GM12891 (cell line): Measurements from ENCODE around the gene TMC6.
A peak's percentile ranks its signal among the peaks of the same experiment; 100 is the strongest.
"Not testable (repeated sequence)": the region's sequence is repeated elsewhere in the genome, so short reads cannot be mapped to it uniquely, and the experiment has no call there.

Source experiments
- DNase-seq: peaks from one replicate; pipeline ENCODE4 v3.0.0; 2011; ENCODE audit warnings: low spot score; ENCODE audit not compliant: insufficient read length
- FAIRE-seq: peaks from 2 replicates; lab custom pipeline; 2011; peaks lifted over from hg19 to GRCh38; lab: Jason Lieb, UNC
- PAX5 ChIP-seq: IDR thresholded peaks from 2 replicates; pipeline ENCODE4 v1.6.1; 2011; ENCODE audit warnings: low read length, moderate library complexity, mild to moderate bottlenecking; ENCODE audit not compliant: insufficient read depth, severe bottlenecking
- POLR2A ChIP-seq: IDR thresholded peaks from 2 replicates; pipeline ENCODE4 v1.6.1; 2011; ENCODE audit warnings: low read depth, low read length, control low read depth
- POLR2AphosphoS5 ChIP-seq: IDR thresholded peaks from 2 replicates; pipeline ENCODE4 v1.6.1; 2011; ENCODE audit warnings: low read depth, low read length, control low read depth
- POU2F2 ChIP-seq: IDR thresholded peaks from 2 replicates; pipeline ENCODE4 v1.6.1; 2011; ENCODE audit warnings: low read depth, mild to moderate bottlenecking, control low read depth, low read length, moderate library complexity
- SPI1 ChIP-seq: IDR thresholded peaks from 2 replicates; pipeline ENCODE4 v1.6.1; 2011; ENCODE audit warnings: low read depth, low read length, control low read depth
- TAF1 ChIP-seq: IDR thresholded peaks from 2 replicates; pipeline ENCODE4 v1.6.1; 2011; ENCODE audit warnings: low read depth, low read length, control low read depth

Gene TMC6

DNA sequence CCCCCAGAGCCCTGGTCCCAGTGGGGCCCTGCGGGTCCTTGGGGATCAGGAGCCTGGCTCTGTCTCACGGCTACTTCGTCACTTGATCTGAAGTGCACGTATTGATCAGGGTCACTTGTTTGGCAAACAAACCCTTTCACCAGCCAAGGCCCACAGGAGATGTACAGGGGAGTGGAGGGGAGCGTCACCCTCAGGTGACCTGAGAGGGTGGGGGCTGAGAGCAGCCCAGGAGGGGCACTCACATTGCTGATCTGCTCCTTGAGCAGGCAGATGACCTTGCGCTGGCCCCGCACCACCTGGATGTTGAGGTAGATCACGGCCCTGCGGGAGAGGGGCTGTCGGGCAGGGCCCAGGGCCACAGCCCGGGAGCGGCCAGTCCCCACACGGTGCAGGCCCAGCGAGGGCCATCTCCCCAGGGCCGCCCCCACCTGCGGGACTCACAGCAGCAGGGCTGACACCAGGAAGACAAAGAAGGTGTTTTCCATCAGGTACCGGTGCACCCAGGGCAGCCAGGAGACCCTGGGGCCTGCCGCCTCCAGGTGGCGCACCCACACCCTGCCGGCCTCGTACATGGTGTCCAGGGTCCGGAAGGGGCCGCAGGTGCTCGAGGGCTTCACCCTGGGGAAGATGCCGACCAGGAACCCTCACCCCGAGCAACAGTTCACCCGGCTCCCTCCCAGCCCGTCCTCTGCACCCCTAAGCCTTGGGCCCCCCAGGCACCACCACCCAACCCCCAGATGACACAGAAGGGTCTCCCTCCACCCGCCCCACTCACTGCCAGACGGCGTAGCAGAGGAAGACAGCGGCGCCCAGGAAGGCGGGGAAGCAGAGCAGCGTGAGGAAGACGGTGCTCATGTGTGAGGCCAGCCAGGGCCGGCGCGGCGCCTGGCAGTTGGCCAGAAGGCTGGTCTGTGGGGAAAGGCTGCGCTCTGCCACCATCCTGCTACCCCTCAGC lies 11.3 kb downstream of the TMC6 start:
- DNase-seq = no peak
- FAIRE-seq = no peak
- TF ChIP-seq POLR2AphosphoS5 (no peak), PAX5 (no peak), POLR2A (no peak), SPI1 (no peak), POU2F2 (no peak), TAF1 (no peak)

DNA sequence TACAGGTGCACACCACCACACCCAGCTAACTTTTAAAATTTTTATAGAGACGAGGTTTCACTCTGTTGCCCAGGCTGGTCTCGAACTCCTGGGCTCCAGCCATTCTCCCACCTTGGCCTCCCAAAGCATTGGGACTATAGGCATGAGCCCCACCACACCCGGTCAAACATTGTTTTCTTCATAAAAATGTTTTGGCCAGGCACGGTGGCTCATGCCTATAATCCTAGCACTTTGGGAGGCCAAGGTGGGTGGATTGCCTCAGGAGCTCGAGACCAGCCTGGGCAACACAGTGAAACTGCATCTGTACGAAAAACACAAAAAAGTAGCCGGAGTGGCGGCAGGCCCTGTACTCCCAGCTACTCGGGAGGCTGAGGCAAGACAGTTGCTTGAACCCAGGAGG lies 12.1 kb downstream of the TMC6 start:
- FAIRE-seq (no peak), DNase-seq (no peak)
- TF ChIP-seq POLR2AphosphoS5 = no peak
- no peak for TF ChIP-seq POU2F2
- TF ChIP-seq POLR2A = no peak
- TF ChIP-seq TAF1 = no peak
- no peak for TF ChIP-seq SPI1
- no peak for TF ChIP-seq PAX5

GRCh38 chr17:78115803-78116202 lies 12.8 kb downstream of the TMC6 start:
- not testable (repeated sequence) for FAIRE-seq, DNase-seq

DNA sequence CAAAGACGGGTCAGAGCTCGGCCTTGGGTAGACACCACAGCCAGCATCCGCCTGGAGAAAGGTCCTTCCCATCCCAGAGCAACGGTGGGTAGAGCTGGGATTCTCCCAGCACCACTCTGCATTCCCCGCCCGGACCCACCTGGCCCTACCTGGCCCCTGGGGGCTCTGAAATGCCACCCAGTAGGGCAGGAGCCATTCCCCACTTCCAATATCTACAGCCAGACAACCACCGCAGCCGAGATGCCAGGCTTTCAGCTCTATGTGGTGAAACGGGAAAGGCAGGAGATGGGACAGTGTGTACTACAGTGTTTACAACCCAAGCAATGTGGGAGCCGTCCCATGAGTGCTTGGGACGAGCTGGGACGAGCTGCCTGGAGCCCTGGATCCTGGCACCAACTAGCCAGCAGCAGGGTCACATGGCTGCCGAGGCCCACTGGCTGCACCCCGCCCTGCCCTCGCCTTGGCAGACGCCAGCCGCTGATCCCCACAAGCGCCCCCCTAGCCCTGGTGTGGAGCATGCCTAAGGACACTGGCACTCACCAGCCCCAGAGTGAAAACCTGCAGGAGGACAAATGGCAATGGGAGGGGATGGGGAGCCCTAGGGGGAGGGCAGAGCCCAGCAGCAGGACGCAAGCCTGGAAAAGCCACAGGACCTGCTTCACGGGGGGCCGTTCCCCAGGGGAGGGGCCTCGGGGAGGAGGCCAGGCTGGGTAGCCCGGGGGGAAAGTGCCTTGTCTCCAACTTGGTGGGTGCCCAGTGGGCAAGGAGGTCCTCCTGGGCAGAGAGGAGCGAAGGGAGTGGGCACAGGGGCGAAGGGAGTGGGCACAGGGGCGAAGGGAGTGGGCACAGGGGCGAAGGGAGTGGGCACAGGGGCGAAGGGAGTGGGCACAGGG lies 13.5 kb downstream of the TMC6 start:
- FAIRE-seq = no peak
- TF ChIP-seq POU2F2 (no peak), POLR2AphosphoS5 (peak; percentile 31; the same call in 1 of the 2 replicates), TAF1 (no peak)
- DNase-seq = no peak

DNA sequence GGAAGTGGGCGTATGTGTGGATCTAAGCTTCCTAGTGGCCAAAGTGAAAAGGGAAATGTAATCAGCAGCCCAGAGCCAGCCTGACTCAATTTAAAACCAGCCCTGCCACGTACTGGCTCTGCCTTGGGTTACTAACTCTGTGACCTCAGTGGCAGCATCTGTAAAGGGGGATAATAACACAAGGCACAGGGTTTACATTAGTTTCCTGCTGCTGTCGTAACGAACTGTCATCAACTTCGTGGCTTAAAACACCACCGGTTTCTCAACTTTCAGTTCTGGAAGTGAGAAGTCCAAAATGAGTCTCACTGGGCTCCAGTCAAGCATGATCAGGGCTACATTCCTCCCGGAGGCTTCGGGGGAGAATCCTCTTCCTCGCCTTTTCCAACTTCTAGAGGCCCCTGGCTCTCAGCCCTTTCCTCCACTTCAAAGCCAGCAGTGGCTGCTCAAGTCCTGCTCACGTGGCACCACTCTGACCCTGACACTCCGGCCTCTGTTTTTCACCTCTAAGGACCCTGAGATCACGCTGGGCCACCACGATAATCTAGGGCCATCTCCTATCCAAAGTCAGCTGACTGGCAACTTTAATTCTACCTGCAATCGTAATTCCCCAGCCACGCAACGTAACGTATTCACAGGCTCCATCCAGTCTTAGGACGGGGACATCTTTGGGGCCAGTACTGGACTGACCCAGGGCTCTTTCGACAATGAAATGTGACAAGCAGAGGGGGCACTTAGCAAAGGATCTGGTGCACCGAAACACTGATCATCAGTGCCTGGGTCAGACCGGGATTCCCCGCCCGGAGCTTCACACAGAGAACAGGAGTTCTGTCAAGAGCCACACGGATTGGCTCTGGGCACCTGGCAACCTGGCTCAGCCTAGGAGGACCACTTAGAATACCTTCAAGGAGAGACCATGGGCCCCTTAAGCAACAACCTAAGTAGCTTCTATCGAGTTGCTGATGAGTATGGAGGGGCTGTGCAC lies 14.5 kb downstream of the TMC6 start:
- TF ChIP-seq POLR2AphosphoS5 (no peak), POLR2A (no peak), POU2F2 (no peak), SPI1 (no peak), PAX5 (no peak), TAF1 (no peak)
- FAIRE-seq (no peak), DNase-seq (no peak)

DNA sequence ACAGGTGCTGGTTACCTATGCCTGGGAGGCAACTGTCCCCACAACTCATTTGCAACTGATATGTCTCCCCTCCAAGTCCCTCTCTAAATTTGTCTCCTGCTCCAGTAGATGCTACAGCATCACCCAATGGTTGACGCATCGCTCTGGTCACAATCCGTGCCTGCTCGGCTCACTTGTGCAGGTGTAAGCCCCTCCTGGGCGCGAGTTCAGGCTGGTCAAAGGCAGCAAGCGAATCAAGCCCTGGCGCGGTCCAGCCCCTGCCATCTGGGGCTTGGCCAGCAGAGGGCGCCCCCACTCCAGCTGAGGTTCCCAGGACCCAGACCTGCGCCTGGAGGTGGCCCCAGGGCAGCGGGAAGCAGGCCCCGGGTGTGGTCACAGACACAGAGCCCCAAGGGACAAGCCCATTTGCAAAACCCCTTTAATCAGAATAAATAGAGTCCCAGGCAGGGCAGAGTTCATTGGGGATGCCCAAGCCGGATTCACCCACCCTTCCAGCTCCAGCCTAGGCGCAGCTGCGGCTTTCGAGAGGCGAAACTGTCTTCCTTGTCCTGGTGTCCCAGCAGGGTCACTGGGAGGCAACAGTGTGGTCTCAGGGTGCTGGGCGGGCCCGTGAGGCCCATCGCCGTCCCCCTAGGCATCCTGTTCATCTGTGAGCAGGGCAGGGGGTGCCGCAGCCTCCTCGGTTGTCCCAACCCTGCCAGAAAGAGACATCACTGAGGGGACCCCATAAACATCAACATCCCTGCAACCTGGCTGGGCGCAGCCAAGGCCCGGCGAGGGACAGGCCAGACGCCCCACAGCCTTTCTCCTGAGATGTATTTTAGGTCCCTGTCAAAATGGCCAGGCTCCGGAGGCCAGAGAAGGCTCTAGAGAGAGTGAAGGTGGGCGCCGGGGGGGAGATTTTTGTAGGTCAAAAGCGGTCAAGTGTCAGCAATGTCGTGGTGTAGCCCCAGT lies 15.8 kb downstream of the TMC6 start:
- DNase-seq = peak; percentile 92
- TF ChIP-seq PAX5 = no peak
- TF ChIP-seq POLR2A = peak; percentile 35; the same call in 1 of the 2 replicates
- no peak for TF ChIP-seq SPI1
- no peak for TF ChIP-seq TAF1
- no peak; the same call in 1 of the 2 replicates for TF ChIP-seq POLR2AphosphoS5
- TF ChIP-seq POU2F2 = peak; percentile 51; the same call in 1 of the 2 replicates

DNA sequence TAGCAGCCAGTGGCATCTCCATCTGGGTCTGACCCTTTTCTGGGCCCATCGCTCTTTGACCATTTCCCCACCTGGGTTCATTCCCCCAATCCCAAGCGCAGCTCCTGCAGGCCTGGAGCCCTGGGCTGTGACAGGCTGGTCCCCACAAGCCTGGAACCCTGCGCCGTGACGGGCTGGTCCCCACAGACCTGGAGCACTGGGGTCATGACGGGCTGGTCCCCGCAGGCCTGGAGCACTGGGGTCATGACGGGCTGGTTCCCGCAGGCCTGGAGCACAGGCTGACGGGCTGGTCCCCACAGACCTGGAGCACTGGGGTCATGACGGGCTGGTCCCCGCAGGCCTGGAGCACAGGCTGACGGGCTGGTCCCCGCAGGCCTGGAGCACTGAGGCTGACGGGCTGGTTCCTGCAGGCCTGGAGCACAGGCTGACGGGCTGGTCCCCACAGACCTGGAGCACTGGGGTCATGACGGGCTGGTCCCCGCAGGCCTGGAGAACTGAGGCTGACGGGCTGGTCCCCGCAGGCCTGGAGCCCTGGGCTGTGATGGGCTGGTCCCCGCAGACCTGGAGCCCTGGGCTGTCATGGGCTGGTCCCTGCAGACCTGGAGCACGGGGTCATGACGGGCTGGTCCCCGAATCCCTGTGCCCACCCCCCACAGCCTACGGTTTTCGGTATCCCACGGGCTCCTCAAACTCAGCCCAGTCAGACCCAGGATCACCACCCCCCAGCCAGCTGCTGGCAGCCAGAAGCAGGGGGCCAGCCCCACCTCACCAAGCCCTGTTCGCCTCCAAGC lies 16.6 kb downstream of the TMC6 start:
- no peak for FAIRE-seq
- no peak for DNase-seq
- TF ChIP-seq POLR2A (no peak; the same call in 1 of the 2 replicates), TAF1 (no peak), POU2F2 (no peak), SPI1 (no peak), PAX5 (no peak), POLR2AphosphoS5 (no peak; the same call in 1 of the 2 replicates)

More for the DNA sequence above, 15.8 kb downstream of the TMC6 start:
- FAIRE-seq = peak; percentile 84
